ENCODE measurements around the gene ERVFRD-1. TPM values are rescaled to one million over a fixed set of nuclear protein-coding genes. Genes with fewer than 3 reads are reported as not detected.

The ERVFRD-1 gene
- polyA plus RNA-seq, 2 of the 4 experiments (the other 2 are of a cell fraction), result not detected

DNA sequence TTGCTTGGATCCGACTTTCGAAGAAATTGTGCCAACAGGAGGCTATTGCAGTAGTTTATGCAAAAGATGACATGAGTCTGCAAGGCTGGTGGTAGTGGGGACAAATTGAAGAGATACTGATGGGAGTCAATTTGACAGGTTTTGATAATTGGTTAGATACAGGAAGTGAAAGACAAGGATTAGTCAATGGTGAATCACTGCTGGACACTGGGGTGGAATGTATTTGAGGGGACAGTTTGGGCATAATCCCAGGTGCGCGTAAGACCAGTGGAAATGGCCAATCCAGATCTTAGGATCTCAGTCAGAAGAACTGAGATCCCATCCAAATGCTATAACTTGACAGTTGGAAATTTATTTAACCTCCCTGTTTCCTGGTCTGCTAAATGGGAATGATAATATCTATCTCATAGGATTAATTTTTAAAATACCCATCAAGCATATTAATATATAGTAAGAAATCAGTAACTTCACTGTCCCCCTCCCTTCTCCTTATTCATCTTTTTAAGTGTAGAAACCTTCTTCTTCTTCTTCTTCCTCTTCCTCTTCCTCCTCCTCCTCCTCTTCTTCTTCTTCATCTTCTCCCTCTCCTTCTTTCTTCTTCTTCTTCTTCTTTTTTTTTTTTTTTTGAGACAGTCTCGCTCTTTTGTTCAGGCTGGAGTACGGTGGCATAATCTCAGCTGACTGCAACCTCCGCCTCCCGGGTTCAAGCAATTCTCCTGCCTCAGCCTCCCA is 30.9 kb upstream of the ERVFRD-1 start:
- ATAC-seq, result no peak
- ChIA-PET POLR2A (no interaction called here), CTCF (interaction anchor here (1.2 to 3.2 kb wide), 5 partner anchors 8 to 433 kb away, joined by 3 to 53 read pairs (median 11); no protein-coding TSS in a partner anchor)
- WGBS (ENCODE audit: missing lambda C conversion rate), result 95% methylated on average over 8 of the region's 8 CpGs
- FAIRE-seq, result no peak
- peaks cover 39% of the 10 kb centered on the region for H3K4me1 ChIP-seq
- no peak overlapping the region for H3K4me2 ChIP-seq
- TF ChIP-seq, protein P1, sequence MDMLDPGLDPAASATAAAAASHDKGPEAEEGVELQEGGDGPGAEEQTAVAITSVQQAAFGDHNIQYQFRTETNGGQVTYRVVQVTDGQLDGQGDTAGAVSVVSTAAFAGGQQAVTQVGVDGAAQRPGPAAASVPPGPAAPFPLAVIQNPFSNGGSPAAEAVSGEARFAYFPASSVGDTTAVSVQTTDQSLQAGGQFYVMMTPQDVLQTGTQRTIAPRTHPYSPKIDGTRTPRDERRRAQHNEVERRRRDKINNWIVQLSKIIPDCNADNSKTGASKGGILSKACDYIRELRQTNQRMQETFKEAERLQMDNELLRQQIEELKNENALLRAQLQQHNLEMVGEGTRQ (IDR thresholded peaks at IDR 0.05), result no peak
- TF ChIP-seq, protein P2, sequence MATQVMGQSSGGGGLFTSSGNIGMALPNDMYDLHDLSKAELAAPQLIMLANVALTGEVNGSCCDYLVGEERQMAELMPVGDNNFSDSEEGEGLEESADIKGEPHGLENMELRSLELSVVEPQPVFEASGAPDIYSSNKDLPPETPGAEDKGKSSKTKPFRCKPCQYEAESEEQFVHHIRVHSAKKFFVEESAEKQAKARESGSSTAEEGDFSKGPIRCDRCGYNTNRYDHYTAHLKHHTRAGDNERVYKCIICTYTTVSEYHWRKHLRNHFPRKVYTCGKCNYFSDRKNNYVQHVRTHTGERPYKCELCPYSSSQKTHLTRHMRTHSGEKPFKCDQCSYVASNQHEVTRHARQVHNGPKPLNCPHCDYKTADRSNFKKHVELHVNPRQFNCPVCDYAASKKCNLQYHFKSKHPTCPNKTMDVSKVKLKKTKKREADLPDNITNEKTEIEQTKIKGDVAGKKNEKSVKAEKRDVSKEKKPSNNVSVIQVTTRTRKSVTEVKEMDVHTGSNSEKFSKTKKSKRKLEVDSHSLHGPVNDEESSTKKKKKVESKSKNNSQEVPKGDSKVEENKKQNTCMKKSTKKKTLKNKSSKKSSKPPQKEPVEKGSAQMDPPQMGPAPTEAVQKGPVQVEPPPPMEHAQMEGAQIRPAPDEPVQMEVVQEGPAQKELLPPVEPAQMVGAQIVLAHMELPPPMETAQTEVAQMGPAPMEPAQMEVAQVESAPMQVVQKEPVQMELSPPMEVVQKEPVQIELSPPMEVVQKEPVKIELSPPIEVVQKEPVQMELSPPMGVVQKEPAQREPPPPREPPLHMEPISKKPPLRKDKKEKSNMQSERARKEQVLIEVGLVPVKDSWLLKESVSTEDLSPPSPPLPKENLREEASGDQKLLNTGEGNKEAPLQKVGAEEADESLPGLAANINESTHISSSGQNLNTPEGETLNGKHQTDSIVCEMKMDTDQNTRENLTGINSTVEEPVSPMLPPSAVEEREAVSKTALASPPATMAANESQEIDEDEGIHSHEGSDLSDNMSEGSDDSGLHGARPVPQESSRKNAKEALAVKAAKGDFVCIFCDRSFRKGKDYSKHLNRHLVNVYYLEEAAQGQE (IDR thresholded peaks at IDR 0.05), result no peak
- TF ChIP-seq CHD2 (IDR thresholded peaks at IDR 0.05; ENCODE audit: low read length, partially characterized antibody) (no peak), ESRRA (IDR thresholded peaks at IDR 0.05; ENCODE audit: borderline replicate concordance, low read length) (no peak), CEBPB (IDR thresholded peaks at IDR 0.05) (no peak), CBX8 (IDR thresholded peaks at IDR 0.05) (no peak)
- peak overlapping the region; percentile 89 to 94 for H3K27ac ChIP-seq
- no peak overlapping the region for H3K4me3 ChIP-seq
- DNase-seq (ENCODE audit: low read depth in 1 of 2, low spot score in 1 of 2), result no peak
- H3K9me3 ChIP-seq, result peaks cover 3% of the 10 kb centered on the region; the same call in 1 of the 3 replicates

DNA sequence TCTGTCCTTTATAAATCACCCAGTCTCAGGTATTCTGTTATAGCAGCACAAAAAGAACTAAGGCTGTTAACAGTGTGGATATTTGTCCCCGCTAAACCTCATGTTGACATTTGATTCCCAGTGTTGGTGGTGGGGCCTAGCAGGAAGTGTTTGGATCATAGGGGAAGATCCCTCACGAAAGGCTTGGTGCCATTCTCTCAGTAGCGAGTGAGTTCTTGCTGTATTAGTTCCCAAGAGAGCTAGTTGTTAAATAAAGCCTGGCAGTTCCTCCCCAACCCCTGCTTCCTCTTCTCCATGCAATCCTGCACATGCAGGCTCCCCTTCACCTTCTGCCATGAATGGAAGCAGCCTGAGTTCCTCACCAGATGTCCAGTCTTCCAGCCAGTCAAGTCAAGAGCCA is 29.8 kb upstream of the ERVFRD-1 start:
- WGBS (ENCODE audit: missing lambda C conversion rate), result 97% methylated on average over 3 of the region's 3 CpGs
- peaks cover 51% of the 10 kb centered on the region for H3K4me1 ChIP-seq
- TF ChIP-seq CHD2 (IDR thresholded peaks at IDR 0.05; ENCODE audit: low read length, partially characterized antibody) (no peak), RNF2 (IDR thresholded peaks at IDR 0.05; ENCODE audit: borderline replicate concordance, low read depth) (no peak), NFE2L2 (conservative IDR thresholded peaks at IDR 0.05; ENCODE audit: low read length) (no peak), FOSB (CRISPR knock-in tag; IDR thresholded peaks at IDR 0.05) (no peak), HOXB5 (CRISPR knock-in tag; IDR thresholded peaks at IDR 0.05) (no peak), NPAS2 (CRISPR knock-in tag; IDR thresholded peaks at IDR 0.05; ENCODE audit: borderline replicate concordance) (no peak), RCOR1 (IDR thresholded peaks at IDR 0.05; ENCODE audit: low read depth, low read length) (no peak), RFX5 (IDR thresholded peaks at IDR 0.05) (no peak), KDM1A (IDR thresholded peaks at IDR 0.05; ENCODE audit: low read depth) (no peak), ZNF302 (CRISPR knock-in tag; IDR thresholded peaks at IDR 0.05) (no peak), ZFP36 (IDR thresholded peaks at IDR 0.05; ENCODE audit: borderline replicate concordance, partially characterized antibody) (no peak), CBX8 (IDR thresholded peaks at IDR 0.05) (no peak), TP53 (CRISPR knock-in tag; IDR thresholded peaks at IDR 0.05) (no peak), ESRRA (IDR thresholded peaks at IDR 0.05; ENCODE audit: borderline replicate concordance, low read length) (no peak)
- TF ChIP-seq, protein P3, sequence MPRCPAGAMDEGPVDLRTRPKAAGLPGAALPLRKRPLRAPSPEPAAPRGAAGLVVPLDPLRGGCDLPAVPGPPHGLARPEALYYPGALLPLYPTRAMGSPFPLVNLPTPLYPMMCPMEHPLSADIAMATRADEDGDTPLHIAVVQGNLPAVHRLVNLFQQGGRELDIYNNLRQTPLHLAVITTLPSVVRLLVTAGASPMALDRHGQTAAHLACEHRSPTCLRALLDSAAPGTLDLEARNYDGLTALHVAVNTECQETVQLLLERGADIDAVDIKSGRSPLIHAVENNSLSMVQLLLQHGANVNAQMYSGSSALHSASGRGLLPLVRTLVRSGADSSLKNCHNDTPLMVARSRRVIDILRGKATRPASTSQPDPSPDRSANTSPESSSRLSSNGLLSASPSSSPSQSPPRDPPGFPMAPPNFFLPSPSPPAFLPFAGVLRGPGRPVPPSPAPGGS (IDR thresholded peaks at IDR 0.05), result no peak
- TF ChIP-seq, protein P4, sequence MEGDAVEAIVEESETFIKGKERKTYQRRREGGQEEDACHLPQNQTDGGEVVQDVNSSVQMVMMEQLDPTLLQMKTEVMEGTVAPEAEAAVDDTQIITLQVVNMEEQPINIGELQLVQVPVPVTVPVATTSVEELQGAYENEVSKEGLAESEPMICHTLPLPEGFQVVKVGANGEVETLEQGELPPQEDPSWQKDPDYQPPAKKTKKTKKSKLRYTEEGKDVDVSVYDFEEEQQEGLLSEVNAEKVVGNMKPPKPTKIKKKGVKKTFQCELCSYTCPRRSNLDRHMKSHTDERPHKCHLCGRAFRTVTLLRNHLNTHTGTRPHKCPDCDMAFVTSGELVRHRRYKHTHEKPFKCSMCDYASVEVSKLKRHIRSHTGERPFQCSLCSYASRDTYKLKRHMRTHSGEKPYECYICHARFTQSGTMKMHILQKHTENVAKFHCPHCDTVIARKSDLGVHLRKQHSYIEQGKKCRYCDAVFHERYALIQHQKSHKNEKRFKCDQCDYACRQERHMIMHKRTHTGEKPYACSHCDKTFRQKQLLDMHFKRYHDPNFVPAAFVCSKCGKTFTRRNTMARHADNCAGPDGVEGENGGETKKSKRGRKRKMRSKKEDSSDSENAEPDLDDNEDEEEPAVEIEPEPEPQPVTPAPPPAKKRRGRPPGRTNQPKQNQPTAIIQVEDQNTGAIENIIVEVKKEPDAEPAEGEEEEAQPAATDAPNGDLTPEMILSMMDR (IDR thresholded peaks at IDR 0.05), result no peak
- TF ChIP-seq, protein P5, sequence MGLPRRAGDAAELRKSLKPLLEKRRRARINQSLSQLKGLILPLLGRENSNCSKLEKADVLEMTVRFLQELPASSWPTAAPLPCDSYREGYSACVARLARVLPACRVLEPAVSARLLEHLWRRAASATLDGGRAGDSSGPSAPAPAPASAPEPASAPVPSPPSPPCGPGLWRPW (IDR thresholded peaks at IDR 0.05), result no peak
- TF ChIP-seq, protein P6, sequence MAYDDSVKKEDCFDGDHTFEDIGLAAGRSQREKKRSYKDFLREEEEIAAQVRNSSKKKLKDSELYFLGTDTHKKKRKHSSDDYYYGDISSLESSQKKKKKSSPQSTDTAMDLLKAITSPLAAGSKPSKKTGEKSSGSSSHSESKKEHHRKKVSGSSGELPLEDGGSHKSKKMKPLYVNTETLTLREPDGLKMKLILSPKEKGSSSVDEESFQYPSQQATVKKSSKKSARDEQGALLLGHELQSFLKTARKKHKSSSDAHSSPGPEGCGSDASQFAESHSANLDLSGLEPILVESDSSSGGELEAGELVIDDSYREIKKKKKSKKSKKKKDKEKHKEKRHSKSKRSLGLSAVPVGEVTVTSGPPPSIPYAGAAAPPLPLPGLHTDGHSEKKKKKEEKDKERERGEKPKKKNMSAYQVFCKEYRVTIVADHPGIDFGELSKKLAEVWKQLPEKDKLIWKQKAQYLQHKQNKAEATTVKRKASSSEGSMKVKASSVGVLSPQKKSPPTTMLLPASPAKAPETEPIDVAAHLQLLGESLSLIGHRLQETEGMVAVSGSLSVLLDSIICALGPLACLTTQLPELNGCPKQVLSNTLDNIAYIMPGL (CRISPR knock-in tag; IDR thresholded peaks at IDR 0.05; ENCODE audit: borderline replicate concordance), result no peak
- TF ChIP-seq, protein P7, sequence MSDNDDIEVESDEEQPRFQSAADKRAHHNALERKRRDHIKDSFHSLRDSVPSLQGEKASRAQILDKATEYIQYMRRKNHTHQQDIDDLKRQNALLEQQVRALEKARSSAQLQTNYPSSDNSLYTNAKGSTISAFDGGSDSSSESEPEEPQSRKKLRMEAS (IDR thresholded peaks at IDR 0.05), result no peak
- TF ChIP-seq, protein P1 (IDR thresholded peaks at IDR 0.05), result no peak
- POLR2A ChIA-PET, result no interaction called here
- FAIRE-seq (no peak), ATAC-seq (no peak), DNase-seq (ENCODE audit: low read depth in 1 of 2, low spot score in 1 of 2) (no peak)
- H3K4me2 ChIP-seq, result no peak overlapping the region
- H3K4me3 ChIP-seq, result no peak overlapping the region
- H3K27ac ChIP-seq, result 0 out of 6 replicates have a peak overlapping the region, but pooled peaks of 1 of the 2 experiments have one; percentile 29
- peaks cover 3% of the 10 kb centered on the region; the same call in 1 of the 3 replicates for H3K9me3 ChIP-seq
- CTCF ChIA-PET, result no interaction called here

Data from A549 (cell line).